Measurements from ENCODE around the gene PRKAB1. TPM values are rescaled to one million over a fixed set of nuclear protein-coding genes. Genes with fewer than 3 reads are reported as not detected.

Gene PRKAB1
- total and polyA plus RNA-seq, 2 experiments from 2014 or later: 16.3 to 31.0 TPM

DNA sequence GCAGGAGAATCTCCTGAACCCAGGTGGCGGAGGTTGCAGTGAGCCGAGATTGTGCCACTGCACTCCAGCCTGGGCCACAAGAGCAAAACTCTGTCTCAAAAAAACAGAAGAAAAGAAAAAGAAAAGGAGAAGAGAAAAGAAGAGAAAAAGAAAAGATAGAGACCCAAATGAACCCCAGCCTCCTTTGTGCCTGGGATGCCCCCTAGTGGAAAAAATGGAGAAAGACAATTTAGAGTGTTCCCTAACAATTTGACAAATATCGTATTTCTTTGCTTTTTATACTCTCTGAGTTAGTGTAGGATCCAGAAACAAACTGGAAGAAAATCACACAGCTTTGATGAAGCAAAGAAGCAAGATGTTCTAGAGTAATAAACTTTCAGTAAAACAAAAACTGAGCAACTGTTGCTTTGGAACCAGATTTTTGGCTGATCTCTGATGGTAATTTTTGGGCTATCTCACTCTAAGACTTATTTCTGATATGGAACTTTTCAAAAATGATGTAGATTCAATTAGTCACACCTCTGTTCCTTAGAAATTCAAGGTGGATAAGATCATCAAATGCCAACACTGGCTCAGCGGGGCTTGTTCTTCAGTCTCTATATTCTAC is 18.6 kb upstream of the PRKAB1 start:
- H3K4me2 ChIP-seq: no peak overlapping the region
- no peak overlapping the region for H3K27ac ChIP-seq (ENCODE audit: low read depth)

More for the DNA sequence above, 18.6 kb upstream of the PRKAB1 start:
- Histone ChIP-seq H3K36me3 (ENCODE audit: insufficient read depth) (no peaks in the 10 kb centered on the region), H2AFZ (no peak overlapping the region), H3F3A (replicated peaks; ENCODE audit: low read depth) (no peaks in the 10 kb centered on the region), H3K4me1 (ENCODE audit: insufficient read depth) (no peaks in the 10 kb centered on the region), H3K27me3 (ENCODE audit: insufficient read depth) (no peaks in the 10 kb centered on the region), H3K79me2 (replicated peaks; ENCODE audit: insufficient read depth) (no peaks in the 10 kb centered on the region), H3K9me2 (ENCODE audit: insufficient read depth) (peaks cover 9% of the 10 kb centered on the region; the same call in 1 of the 2 replicates), H4K20me1 (replicated peaks; ENCODE audit: insufficient read depth) (no peaks in the 10 kb centered on the region), H3K4me3 (no peak overlapping the region)
- no peaks in the 10 kb centered on the region for H3K27me3 Mint-ChIP-seq (ENCODE audit: insufficient read depth, low read depth, poor library complexity)
- ATAC-seq (no peak), DNase-seq (ENCODE audit: low spot score) (peak; percentile 56)
- H3K4me3 Mint-ChIP-seq: no peak overlapping the region
- peaks cover 27% of the 10 kb centered on the region for H3K9me3 Mint-ChIP-seq
- TF ChIP-seq, protein P1, sequence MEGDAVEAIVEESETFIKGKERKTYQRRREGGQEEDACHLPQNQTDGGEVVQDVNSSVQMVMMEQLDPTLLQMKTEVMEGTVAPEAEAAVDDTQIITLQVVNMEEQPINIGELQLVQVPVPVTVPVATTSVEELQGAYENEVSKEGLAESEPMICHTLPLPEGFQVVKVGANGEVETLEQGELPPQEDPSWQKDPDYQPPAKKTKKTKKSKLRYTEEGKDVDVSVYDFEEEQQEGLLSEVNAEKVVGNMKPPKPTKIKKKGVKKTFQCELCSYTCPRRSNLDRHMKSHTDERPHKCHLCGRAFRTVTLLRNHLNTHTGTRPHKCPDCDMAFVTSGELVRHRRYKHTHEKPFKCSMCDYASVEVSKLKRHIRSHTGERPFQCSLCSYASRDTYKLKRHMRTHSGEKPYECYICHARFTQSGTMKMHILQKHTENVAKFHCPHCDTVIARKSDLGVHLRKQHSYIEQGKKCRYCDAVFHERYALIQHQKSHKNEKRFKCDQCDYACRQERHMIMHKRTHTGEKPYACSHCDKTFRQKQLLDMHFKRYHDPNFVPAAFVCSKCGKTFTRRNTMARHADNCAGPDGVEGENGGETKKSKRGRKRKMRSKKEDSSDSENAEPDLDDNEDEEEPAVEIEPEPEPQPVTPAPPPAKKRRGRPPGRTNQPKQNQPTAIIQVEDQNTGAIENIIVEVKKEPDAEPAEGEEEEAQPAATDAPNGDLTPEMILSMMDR (conservative IDR thresholded peaks at IDR 0.05; ENCODE audit: low read depth in 2 of 2): peak; percentile 77 to 93
- no peak for TF ChIP-seq STAT1 (IDR thresholded peaks at IDR 0.05; ENCODE audit: unreplicated experiment)
- TF ChIP-seq POLR2AphosphoS5 (IDR thresholded peaks at IDR 0.05; ENCODE audit: low read depth): no peak
- TF ChIP-seq, protein P2, sequence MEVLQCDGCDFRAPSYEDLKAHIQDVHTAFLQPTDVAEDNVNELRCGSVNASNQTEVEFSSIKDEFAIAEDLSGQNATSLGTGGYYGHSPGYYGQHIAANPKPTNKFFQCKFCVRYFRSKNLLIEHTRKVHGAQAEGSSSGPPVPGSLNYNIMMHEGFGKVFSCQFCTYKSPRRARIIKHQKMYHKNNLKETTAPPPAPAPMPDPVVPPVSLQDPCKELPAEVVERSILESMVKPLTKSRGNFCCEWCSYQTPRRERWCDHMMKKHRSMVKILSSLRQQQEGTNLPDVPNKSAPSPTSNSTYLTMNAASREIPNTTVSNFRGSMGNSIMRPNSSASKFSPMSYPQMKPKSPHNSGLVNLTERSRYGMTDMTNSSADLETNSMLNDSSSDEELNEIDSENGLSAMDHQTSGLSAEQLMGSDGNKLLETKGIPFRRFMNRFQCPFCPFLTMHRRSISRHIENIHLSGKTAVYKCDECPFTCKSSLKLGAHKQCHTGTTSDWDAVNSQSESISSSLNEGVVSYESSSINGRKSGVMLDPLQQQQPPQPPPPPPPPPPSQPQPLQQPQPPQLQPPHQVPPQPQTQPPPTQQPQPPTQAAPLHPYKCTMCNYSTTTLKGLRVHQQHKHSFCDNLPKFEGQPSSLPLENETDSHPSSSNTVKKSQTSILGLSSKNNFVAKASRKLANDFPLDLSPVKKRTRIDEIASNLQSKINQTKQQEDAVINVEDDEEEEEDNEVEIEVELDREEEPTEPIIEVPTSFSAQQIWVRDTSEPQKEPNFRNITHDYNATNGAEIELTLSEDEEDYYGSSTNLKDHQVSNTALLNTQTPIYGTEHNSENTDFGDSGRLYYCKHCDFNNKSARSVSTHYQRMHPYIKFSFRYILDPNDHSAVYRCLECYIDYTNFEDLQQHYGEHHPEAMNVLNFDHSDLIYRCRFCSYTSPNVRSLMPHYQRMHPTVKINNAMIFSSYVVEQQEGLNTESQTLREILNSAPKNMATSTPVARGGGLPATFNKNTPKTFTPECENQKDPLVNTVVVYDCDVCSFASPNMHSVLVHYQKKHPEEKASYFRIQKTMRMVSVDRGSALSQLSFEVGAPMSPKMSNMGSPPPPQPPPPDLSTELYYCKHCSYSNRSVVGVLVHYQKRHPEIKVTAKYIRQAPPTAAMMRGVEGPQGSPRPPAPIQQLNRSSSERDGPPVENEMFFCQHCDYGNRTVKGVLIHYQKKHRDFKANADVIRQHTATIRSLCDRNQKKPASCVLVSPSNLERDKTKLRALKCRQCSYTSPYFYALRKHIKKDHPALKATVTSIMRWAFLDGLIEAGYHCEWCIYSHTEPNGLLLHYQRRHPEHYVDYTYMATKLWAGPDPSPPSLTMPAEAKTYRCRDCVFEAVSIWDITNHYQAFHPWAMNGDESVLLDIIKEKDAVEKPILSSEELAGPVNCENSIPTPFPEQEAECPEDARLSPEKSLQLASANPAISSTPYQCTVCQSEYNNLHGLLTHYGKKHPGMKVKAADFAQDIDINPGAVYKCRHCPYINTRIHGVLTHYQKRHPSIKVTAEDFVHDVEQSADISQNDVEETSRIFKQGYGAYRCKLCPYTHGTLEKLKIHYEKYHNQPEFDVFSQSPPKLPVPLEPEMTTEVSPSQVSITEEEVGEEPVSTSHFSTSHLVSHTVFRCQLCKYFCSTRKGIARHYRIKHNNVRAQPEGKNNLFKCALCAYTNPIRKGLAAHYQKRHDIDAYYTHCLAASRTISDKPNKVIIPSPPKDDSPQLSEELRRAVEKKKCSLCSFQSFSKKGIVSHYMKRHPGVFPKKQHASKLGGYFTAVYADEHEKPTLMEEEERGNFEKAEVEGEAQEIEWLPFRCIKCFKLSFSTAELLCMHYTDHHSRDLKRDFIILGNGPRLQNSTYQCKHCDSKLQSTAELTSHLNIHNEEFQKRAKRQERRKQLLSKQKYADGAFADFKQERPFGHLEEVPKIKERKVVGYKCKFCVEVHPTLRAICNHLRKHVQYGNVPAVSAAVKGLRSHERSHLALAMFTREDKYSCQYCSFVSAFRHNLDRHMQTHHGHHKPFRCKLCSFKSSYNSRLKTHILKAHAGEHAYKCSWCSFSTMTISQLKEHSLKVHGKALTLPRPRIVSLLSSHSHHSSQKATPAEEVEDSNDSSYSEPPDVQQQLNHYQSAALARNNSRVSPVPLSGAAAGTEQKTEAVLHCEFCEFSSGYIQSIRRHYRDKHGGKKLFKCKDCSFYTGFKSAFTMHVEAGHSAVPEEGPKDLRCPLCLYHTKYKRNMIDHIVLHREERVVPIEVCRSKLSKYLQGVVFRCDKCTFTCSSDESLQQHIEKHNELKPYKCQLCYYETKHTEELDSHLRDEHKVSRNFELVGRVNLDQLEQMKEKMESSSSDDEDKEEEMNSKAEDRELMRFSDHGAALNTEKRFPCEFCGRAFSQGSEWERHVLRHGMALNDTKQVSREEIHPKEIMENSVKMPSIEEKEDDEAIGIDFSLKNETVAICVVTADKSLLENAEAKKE (CRISPR knock-in tag; IDR thresholded peaks at IDR 0.05): no peak
- no peak overlapping the region for H3K27ac Mint-ChIP-seq
- peaks cover 7% of the 10 kb centered on the region; the same call in 2 of the 3 replicates for H3K36me3 Mint-ChIP-seq (ENCODE audit: low read depth)
- no peaks in the 10 kb centered on the region for H3K4me1 Mint-ChIP-seq

Measured in GM23338 (cell line).